ENCODE data around the gene CNTNAP5. TPM values are rescaled to one million over a fixed set of nuclear protein-coding genes. Genes with fewer than 3 reads are reported as not detected.

The CNTNAP5 gene
- total and polyA plus RNA-seq, 8 donors = 0.03 to 0.29 (median 0.10) TPM; not detected in 4

DNA sequence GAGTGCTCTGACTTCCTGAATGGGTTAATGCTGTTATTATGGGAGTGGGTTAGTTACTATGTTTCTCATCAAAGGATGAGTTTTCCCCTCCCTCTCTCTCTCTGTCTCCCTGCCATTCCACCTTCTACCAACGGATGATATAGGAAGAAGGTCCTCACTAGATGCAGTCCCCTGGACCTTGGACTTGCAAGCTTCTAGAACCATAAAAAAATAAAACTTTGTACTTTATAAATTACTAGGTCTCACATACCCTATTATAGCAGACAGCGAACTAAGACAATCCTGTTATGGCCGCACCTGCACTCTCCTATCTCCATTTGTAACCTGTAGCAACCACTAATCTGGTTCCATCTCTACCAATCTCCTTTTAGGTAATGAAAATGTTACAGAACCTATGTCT lies 564.9 kb downstream of the CNTNAP5 start:
- no peaks in the 10 kb centered on the region for H3K4me1 ChIP-seq
- no peak for DNase-seq
- intact Hi-C loops (cut with DNase I) = no loop called here
- H3K27me3 ChIP-seq = no peaks in the 10 kb centered on the region
- H3K27ac ChIP-seq = no peak overlapping the region
- no peaks in the 10 kb centered on the region for H3K36me3 ChIP-seq
- no peak for TF ChIP-seq CTCF (IDR thresholded peaks at IDR 0.05)
- no peaks in the 10 kb centered on the region for H3K9me3 ChIP-seq
- no peak for ATAC-seq
- H3K4me3 ChIP-seq = no peak overlapping the region

- intact Hi-C loops (cut with DNase I) = no loop called here
- no peaks in the 10 kb centered on the region for H3K27me3 ChIP-seq
- no peaks in the 10 kb centered on the region for H3K4me1 ChIP-seq
- no peak for DNase-seq
- no peaks in the 10 kb centered on the region for H3K9me3 ChIP-seq
- no peak overlapping the region for H3K27ac ChIP-seq
- TF ChIP-seq CTCF (IDR thresholded peaks at IDR 0.05) = no peak
- no peaks in the 10 kb centered on the region for H3K36me3 ChIP-seq
- ATAC-seq = no peak
- no peak overlapping the region for H3K4me3 ChIP-seq
These were observed 577.7 kb downstream of the CNTNAP5 start for GRCh38 chr2:124602759-124603158.

GRCh38 chr2:124604940-124605339 lies 579.9 kb downstream of the CNTNAP5 start:
- DNase-seq = no peak
- Histone ChIP-seq H3K27ac (no peak overlapping the region), H3K4me3 (no peak overlapping the region), H3K36me3 (no peaks in the 10 kb centered on the region), H3K4me1 (no peaks in the 10 kb centered on the region), H3K9me3 (no peaks in the 10 kb centered on the region), H3K27me3 (no peaks in the 10 kb centered on the region)
- no peak for TF ChIP-seq CTCF (IDR thresholded peaks at IDR 0.05)
- intact Hi-C loops (cut with DNase I) = no loop called here
- ATAC-seq = no peak

DNA sequence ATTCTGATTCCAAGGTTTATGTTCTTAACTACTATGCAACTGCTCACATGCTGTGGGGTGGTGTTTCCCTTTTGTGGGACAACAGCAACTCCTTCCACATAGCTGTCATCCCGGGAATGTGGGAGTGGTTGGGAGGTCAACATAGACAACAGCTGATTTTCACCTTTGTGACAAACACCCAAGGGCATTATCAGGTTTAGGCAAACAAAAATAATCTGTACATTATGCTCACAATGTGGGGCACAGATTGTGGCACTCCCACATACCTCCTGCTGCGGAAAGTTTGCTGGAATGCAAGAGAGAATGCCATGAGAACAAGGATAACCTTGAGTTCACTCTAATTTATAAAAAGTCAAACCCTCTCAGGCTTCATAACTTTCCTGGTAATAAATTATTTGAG lies 582.6 kb downstream of the CNTNAP5 start:
- DNase-seq (no peak), ATAC-seq (no peak)
- no peaks in the 10 kb centered on the region for H3K9me3 ChIP-seq
- no peaks in the 10 kb centered on the region for H3K27me3 ChIP-seq
- no peak for TF ChIP-seq CTCF (IDR thresholded peaks at IDR 0.05)
- H3K27ac ChIP-seq = no peak overlapping the region
- H3K4me3 ChIP-seq = no peak overlapping the region
- intact Hi-C loops (cut with DNase I) = no loop called here
- H3K4me1 ChIP-seq = no peaks in the 10 kb centered on the region
- H3K36me3 ChIP-seq = no peaks in the 10 kb centered on the region

DNA sequence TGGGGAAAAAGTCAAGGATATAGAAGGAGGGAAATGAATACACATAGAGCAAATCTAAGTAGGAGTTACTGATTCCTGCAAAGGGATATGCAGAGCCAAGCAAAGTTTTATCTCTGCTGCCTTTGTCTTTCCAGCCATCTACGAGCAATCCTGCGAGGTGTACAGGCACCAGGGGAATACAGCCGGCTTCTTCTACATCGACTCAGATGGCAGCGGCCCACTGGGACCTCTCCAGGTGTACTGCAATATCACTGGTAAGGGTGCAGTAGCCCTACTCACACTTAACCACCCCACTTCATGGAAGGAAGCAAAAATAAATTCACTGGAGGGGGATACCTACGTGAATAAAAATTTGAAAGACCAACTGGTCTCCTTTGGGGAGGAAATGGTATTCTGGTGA lies 584.6 kb downstream of the CNTNAP5 start:
- H3K36me3 ChIP-seq = no peaks in the 10 kb centered on the region
- DNase-seq (peak in 1 of 4 donors; percentile 49), ATAC-seq (no peak)
- H3K9me3 ChIP-seq = no peaks in the 10 kb centered on the region
- no peak for TF ChIP-seq CTCF (IDR thresholded peaks at IDR 0.05)
- intact Hi-C loops (cut with DNase I) = no loop called here
- H3K4me1 ChIP-seq = no peaks in the 10 kb centered on the region
- H3K27me3 ChIP-seq = no peaks in the 10 kb centered on the region
- no peak overlapping the region for H3K4me3 ChIP-seq
- H3K27ac ChIP-seq = no peak overlapping the region

All from left lung (tissue), 10 donors.